HG02852 (cell line): ENCODE results near the gene PLOD3.

Experiments
- ATAC-seq: cut with Tn5 transposase; IDR thresholded peaks from one replicate; pipeline ENCODE4 v1.9.1; 2021; ENCODE audit warnings: mild to moderate bottlenecking, moderate library complexity; ENCODE audit not compliant: unreplicated experiment

The PLOD3 gene

GRCh38 chr7:101239191-101239950, 22.0 kb upstream of the PLOD3 start:
- no peak for ATAC-seq

DNA sequence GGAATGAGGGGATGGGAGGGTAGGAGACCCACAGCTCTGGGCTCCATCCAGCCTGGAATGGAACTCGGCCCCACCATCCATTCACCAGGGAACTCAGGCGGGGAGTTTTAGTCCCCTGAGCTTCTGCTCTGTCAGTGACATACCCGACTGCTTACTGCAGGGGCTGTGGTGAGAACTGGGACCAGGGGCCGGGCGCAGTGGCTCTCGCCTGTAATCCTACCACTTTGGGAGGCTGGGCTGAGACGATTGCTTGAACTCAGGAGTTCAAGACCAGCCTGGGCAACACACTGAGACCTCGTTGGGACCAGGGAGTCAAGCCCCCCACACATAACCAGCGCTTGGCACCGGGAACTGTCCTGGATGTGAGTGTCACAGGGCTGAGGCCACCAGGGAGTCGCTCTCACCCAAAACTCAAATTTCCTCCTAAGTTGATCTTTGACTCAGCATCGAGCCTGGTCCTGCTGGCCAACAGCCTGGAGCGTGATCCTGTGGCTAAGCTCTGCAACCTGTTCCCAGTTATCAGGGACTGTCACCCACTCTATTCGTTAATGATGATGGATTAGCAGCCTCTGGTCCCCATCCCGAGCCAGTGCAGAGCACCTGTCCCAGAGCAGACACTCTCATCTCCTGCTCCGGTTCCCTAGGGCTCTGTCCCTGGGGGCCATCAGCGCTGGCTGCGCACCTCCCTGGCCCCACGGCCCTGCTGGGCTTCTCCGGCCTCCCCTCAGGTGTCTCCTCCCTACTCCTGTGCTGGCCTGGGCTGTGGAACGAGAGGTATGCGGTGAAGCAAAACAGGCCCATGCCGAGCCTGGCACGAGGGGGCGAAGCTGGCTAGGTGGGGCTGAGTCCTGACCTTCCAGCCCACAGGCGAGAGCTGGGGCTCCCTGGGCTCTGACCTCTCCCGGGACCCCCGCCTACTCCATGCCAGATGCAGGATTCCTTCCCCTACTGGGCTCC, 21.1 kb upstream of the PLOD3 start:
- ATAC-seq: no peak

DNA sequence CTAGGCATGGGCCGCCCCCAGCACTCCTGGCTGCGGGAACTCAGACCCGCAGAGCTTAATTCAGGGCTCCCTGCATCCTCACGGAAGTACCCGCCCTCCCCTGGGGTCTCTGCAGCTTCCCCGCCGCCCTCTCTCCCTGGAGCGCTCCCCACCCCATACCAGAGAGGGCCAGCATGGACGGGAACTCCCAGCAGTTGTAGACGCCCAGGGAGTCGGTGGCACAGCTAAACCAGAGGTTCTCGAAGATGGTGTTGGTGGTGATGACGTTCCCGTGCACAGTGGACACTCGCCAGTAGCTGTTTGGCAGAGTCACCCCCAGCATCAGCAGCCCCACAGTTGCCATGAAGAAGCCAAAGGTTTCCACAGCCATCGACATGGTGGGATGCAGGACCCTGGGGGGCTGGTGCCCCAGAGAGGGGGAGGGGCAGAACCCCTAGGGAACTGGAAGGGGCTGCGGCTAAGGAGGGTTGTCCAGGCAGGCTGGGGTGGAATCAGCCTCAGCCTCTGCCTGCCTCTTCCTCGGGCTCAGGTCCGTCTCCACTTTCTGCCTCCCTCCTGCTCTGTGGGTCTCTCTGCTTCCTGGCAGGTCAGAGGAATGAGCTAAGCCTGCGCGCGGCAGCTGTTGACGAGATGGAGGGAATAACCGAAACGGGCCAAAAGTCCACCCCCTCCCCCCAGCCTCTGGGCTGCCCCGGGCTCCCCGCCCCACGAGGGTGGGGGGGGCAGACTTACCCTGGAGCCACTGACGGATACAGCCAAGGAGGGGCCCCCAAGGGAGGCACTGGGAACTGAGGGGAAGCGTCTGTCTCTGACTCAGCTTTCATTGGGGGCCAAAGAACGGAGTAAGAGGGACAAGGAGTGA, 20.1 kb upstream of the PLOD3 start, which contains the start of gene CLDN15:
CLDN15 (minus strand) TSS at position 597 of the 862 bp plus-strand sequence; CDS start at position 376, 221 bp downstream.
- ATAC-seq: no peak

DNA sequence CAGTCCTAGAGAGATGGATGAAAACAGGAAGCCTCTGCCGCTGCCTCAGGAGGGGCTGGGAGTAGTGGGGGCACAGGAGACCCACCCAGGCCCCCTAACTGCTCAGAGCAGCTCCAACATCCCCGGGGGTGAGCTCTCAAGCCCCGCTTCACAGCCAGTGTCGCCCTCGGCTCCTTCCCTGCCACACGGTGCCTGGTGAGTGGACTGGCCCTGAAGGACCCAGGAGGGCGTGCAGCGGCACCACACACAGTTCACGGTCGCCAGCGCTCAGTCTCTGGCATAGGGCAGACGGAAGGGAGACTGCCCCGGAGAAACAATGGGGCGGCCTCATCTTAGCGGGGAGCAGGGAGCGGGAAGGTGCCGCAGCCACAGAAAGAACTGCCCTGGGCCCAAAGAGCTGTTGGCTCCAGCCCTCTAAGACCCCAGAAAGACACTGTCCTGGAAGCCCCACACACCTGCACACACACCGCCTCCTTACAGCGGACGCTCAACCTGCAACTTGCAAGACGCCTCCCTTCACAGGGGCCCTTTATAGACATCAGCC, 19.0 kb upstream of the PLOD3 start:
- ATAC-seq: no peak

GRCh38 chr7:101235522-101235921, 18.1 kb upstream of the PLOD3 start:
- ATAC-seq: no peak

GRCh38 chr7:101235050-101235449, 17.7 kb upstream of the PLOD3 start:
- ATAC-seq: no peak

DNA sequence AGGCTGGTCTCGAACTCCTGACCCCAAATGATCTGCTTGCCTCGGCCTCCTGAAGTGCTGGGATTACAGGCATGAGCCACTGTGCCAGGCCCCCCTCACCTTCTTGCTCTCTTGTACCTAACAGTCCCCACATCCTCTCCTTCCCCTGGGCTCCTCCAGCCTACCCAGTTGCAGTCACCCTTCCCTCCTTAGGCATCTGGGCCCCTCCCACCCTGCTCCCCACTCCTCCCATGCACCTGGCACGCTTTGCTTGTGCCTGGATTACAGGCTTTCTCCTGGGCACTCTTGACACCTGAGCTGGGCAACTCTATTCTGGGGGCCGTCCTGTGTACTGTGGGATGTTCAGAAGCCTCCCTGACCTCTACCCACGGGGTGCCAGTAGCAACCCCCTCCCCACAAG, 17.3 kb upstream of the PLOD3 start:
- no peak for ATAC-seq

GRCh38 chr7:101233907-101234547, 16.6 kb upstream of the PLOD3 start:
- no peak for ATAC-seq

GRCh38 chr7:101232141-101232850, 14.9 kb upstream of the PLOD3 start:
- ATAC-seq: no peak

DNA sequence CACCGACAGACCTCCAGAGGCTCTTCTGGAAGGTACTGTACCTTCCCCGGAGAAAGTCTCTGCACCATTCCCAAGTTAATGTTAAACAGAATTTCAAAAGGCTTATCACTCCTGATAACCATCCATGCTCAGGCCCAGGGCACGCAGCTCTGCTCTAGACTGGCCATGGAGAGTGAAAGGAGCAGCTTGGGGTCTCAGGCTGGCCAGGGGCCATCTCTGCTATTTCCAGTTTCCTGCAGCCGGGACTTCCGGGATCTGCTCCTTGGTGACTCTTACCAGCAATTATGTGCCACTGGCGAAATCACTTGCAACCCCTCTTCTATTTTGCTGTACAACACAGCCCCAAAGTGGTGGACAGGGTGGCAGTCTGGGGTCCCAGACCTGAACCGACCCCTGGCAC, 14.3 kb upstream of the PLOD3 start:
- ATAC-seq: no peak

DNA sequence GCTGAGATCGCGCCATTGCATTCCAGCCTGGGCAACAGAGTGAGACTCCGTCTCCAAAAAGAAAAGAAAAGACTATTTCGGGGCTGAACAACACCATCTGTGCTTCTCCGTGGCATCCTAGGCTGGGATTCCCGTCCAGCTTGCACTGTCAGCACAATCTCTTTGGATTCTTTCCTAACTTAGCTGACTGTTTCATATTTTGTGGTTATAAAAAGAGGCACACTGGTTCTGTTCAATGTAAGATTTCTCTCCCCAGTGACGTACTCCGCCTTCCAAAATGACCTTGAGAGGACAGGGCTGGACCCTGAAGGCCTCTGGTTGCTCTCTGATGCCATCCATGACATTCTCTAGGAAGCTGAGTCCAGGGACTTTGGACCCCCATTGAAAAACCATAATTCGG, 9.3 kb upstream of the PLOD3 start:
- no peak for ATAC-seq

DNA sequence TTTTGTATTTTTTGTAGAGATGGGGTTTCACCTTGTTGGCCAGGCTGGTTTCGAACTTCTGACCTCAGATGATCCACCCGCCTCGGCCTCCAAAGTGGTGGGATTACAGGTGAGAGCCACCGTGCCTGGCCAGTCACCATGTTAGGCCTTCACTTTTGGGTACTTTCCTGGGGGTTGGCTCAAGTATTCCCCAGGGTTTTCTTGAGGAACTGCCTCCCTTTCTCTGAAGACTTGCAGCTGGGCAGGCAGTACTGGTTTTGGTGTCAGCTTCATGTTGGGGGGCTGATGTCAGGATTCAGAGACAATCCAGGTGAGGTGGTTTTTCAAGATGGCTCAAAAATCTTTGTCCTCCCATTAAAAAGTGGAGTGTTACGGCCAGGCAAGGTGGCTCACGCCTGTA, 8.3 kb upstream of the PLOD3 start:
- no peak for ATAC-seq

- ATAC-seq: no peak
These were observed 6.1 kb upstream of the PLOD3 start for GRCh38 chr7:101223528-101223927.

DNA sequence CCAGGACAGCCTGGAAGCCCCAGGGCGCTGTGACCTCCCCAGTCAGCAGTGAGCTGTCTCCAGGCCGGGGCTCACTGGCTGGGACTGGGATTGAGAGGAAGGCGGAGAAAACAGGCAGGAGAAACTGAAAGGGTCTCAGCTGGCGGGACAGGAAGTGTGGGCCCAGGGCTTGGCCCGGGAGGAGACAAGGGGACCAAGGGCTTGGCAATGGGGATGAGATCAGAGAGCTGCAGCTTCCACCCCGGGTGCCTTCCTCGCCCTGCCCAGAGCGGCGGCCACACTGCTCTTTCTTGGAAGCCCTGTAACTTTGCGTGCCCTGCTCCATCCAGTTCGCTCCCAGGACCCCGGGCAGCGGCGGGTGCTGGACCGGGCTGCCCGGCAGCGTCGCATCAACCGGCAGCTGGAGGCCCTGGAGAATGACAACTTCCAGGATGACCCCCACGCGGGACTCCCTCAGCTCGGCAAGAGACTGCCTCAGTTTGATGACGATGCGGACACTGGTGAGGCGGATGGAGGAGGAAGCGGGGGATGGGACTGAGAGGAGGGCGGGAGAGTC, 5.0 kb upstream of the PLOD3 start:
- ATAC-seq: no peak

- ATAC-seq: no peak
These were observed 2.9 kb upstream of the PLOD3 start for GRCh38 chr7:101220295-101220694.

DNA sequence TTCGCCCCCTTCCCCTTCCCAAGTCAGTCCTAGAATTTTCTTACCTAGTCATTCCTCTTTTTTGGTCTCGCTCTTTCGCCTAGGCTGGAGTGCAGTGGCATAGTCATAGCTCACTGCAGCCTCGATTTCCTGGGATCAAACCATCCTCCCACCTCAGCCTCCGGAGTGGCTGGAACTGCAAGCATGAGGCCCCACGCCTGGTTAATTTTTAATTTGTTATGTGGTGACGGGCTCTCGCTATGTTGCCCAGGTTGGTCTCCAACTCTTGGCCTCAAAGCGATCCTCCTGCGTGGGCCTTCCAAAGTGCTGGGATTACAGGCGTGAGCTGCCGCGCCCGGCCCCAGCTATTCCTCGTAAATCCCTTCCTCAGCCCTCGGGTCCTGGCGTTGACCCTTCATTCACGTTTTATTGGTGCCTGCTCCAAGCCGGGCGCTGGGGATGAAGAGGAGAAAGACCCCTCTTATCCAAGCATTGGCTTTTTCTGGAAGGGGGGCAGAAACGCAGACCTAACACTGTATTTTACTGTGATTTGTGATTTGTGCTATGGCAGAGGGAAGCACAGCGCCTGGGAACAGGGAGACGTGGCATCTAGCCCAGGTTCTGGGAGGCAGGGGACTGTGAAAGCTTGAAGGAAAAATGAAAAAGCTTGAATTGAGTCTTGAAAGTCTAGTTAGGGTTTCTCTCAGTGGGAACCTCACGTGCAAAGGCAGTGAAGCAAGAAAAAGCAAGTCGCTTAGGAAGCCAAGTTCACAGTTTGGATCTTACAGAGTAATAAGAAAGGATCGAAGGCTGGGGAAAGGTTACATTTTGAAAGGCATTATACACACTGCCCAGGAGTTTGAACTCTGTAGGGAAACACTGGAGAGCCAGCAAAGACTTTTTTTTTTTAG, 1.1 kb upstream of the PLOD3 start:
- ATAC-seq: no peak

GRCh38 chr7:101216860-101217387, 457 bp downstream of the PLOD3 start:
- ATAC-seq: peak; percentile 18
